ENCODE data around the gene LGMN.

Gene LGMN

GRCh38 chr14:92731622-92732115 is 16.8 kb downstream of the LGMN start:
- CTCF ChIA-PET = interaction anchor here (1.5 to 2.4 kb wide), 2 partner anchors 17 to 40 kb away, joined by 3 to 7 read pairs; no protein-coding TSS in a partner anchor
- DNase-seq (ENCODE audit: extremely low spot score) = no peak
- no peak for TF ChIP-seq CTCF (IDR thresholded peaks at IDR 0.05; ENCODE audit: control extremely low read depth, extremely low read depth, low read depth, missing control alignments)
- POLR2A ChIA-PET = no interaction called here

- POLR2A ChIA-PET = interaction anchor here (0.6 to 1.1 kb wide), 3 partner anchors 13 to 607 kb away, joined by 3 to 7 read pairs (median 5); partner anchors contain the start of gene LGMN
- no peak for TF ChIP-seq CTCF (IDR thresholded peaks at IDR 0.05; ENCODE audit: control extremely low read depth, extremely low read depth, low read depth, missing control alignments)
- CTCF ChIA-PET = interaction anchor here (1.0 to 2.4 kb wide), 5 partner anchors 9 to 42 kb away, joined by 3 to 7 read pairs (median 4); no protein-coding TSS in a partner anchor
- DNase-seq (ENCODE audit: extremely low spot score) = peak; percentile 53
These were observed 18.6 kb downstream of the LGMN start for GRCh38 chr14:92729634-92730358.

- CTCF ChIA-PET = interaction anchor here (1.0 to 4.8 kb wide), 3 partner anchors 14 to 35 kb away, joined by 3 to 33 read pairs (median 4); no protein-coding TSS in a partner anchor
- POLR2A ChIA-PET = interaction anchor here (0.6 to 1.2 kb wide), 2 partner anchors 20 to 22 kb away, joined by 3 to 8 read pairs; partner anchors contain the start of gene LGMN
- TF ChIP-seq CTCF (IDR thresholded peaks at IDR 0.05; ENCODE audit: control extremely low read depth, extremely low read depth, low read depth, missing control alignments) = no peak
- peak; percentile 50 for DNase-seq (ENCODE audit: extremely low spot score)
These were observed 19.6 kb downstream of the LGMN start for GRCh38 chr14:92728759-92729364.

GRCh38 chr14:92726933-92727262 is 21.5 kb downstream of the LGMN start:
- no peak for DNase-seq (ENCODE audit: extremely low spot score)
- TF ChIP-seq CTCF (IDR thresholded peaks at IDR 0.05; ENCODE audit: control extremely low read depth, extremely low read depth, low read depth, missing control alignments) = no peak
- ChIA-PET CTCF (interaction anchor here (4.8 kb wide), 1 partner anchor 12 kb away, joined by 33 read pairs; no protein-coding TSS in a partner anchor), POLR2A (no interaction called here)

- no peak for DNase-seq (ENCODE audit: extremely low spot score)
- POLR2A ChIA-PET = interaction anchor here (0.7 kb wide), 1 partner anchor 85 kb away, joined by 5 read pairs; no protein-coding TSS in a partner anchor
- CTCF ChIA-PET = interaction anchor here (0.9 to 4.8 kb wide), 3 partner anchors 7 to 13 kb away, joined by 4 to 33 read pairs (median 4); no protein-coding TSS in a partner anchor
- TF ChIP-seq CTCF (IDR thresholded peaks at IDR 0.05; ENCODE audit: control extremely low read depth, extremely low read depth, low read depth, missing control alignments) = no peak
These were observed 22.1 kb downstream of the LGMN start for GRCh38 chr14:92726135-92726932.

Data from GM10248 (cell line).